GM23338 (cell line): Measurements from ENCODE around the gene USP35. TPM values are rescaled to one million over a fixed set of nuclear protein-coding genes. Genes with fewer than 3 reads are reported as not detected.

ENCODE experiments used
- ATAC-seq: fragments of 200-7000 bp; cut with Tn5 transposase; 3 replicates; pipeline ENCODE4 v1.9.1; 2020
- DNase-seq: peaks from one replicate; pipeline ENCODE4 v3.0.0-alpha.2; 2015; ENCODE audit warnings: low spot score
- H2AFZ ChIP-seq: fragments of 200-600 bp; sonication (generic); 2 replicates; pipeline ENCODE4 v1.8.0; 2016; ENCODE audit warnings: antibody characterized with exemption, mild to moderate bottlenecking, moderate library complexity
- H3F3A ChIP-seq: fragments of 200-600 bp; sonication (generic); replicated peaks from 2 replicates; pipeline ENCODE4 v1.8.0; 2017; ENCODE audit warnings: antibody characterized with exemption, mixed run types, low read depth
- H3K27ac ChIP-seq: fragments of 200-600 bp; sonication (generic); 2 replicates; pipeline ENCODE4 v1.6.1; 2016; ENCODE audit warnings: low read depth
- H3K27me3 ChIP-seq: fragments of 200-600 bp; sonication (generic); 2 replicates; pipeline ENCODE4 v1.8.0; 2016; ENCODE audit warnings: mild to moderate bottlenecking, mixed run types, moderate library complexity; ENCODE audit not compliant: insufficient read depth
- H3K36me3 ChIP-seq: fragments of 200-600 bp; sonication (generic); 2 replicates; pipeline ENCODE4 v1.8.0; 2016; ENCODE audit warnings: mild to moderate bottlenecking; ENCODE audit not compliant: insufficient read depth
- H3K4me1 ChIP-seq: fragments of 200-600 bp; sonication (generic); 2 replicates; pipeline ENCODE4 v1.8.0; 2016; ENCODE audit warnings: mild to moderate bottlenecking, moderate library complexity; ENCODE audit not compliant: insufficient read depth
- H3K4me2 ChIP-seq: fragments of 200-600 bp; sonication (generic); 2 replicates; pipeline ENCODE4 v1.7.1; 2017; ENCODE audit warnings: mixed run types
- H3K4me3 ChIP-seq: fragments of 200-600 bp; sonication (generic); 2 replicates; pipeline ENCODE4 v1.6.1; 2016; ENCODE audit warnings: mixed run types
- H3K79me2 ChIP-seq: fragments of 200-600 bp; sonication (generic); replicated peaks from 2 replicates; pipeline ENCODE4 v1.8.0; 2017; ENCODE audit warnings: mild to moderate bottlenecking; ENCODE audit not compliant: insufficient read depth
- H3K9me2 ChIP-seq: fragments of 200-600 bp; sonication (generic); 2 replicates; pipeline ENCODE4 v1.8.0; 2017; ENCODE audit not compliant: insufficient read depth
- H4K20me1 ChIP-seq: fragments of 200-600 bp; sonication (generic); replicated peaks from 2 replicates; pipeline ENCODE4 v1.8.0; 2017; ENCODE audit warnings: mild to moderate bottlenecking; ENCODE audit not compliant: insufficient read depth
- H3K27ac Mint-ChIP-seq: 2 replicates; pipeline ENCODE4 v1.8.0; 2020; ENCODE audit warnings: inconsistent platforms, mild to moderate bottlenecking, moderate library complexity, mixed read lengths
- H3K27me3 Mint-ChIP-seq: 3 replicates; pipeline ENCODE4 v1.8.0; 2022; ENCODE audit warnings: low read depth, mild to moderate bottlenecking, moderate library complexity, mixed read lengths, inconsistent platforms; ENCODE audit not compliant: insufficient read depth, poor library complexity
- H3K36me3 Mint-ChIP-seq: 3 replicates; pipeline ENCODE4 v1.8.0; 2021; ENCODE audit warnings: low read depth, mild to moderate bottlenecking, inconsistent platforms, moderate library complexity, mixed read lengths
- H3K4me1 Mint-ChIP-seq: 3 replicates; pipeline ENCODE4 v1.8.0; 2020; ENCODE audit warnings: mild to moderate bottlenecking, inconsistent platforms, mixed read lengths
- H3K4me3 Mint-ChIP-seq: 3 replicates; pipeline ENCODE4 v1.8.0; 2021; ENCODE audit warnings: moderate library complexity, mild to moderate bottlenecking, inconsistent platforms, mixed read lengths
- H3K9me3 Mint-ChIP-seq: 3 replicates; pipeline ENCODE4 v1.8.0; 2020; ENCODE audit warnings: moderate library complexity, mild to moderate bottlenecking, inconsistent platforms, mixed read lengths
- CREB1 ChIP-seq: fragments of 250-450 bp; sonication (Bioruptor Pico); IDR thresholded peaks from 2 replicates; pipeline ENCODE4 v1.5.0; 2020; ENCODE audit warnings: low read depth, mild to moderate bottlenecking, moderate library complexity
- ETS1 ChIP-seq: IDR thresholded peaks from 2 replicates; pipeline ENCODE4 v1.6.1; 2016; ENCODE audit warnings: antibody characterized with exemption
- EZH2 ChIP-seq: fragments of 200-600 bp; sonication (generic); IDR thresholded peaks from one replicate; pipeline ENCODE4 v1.8.0; 2017; ENCODE audit warnings: antibody characterized with exemption, mild to moderate bottlenecking, low read depth; ENCODE audit not compliant: unreplicated experiment
- EZH2phosphoT487 ChIP-seq: fragments of 200-600 bp; sonication (generic); IDR thresholded peaks from one replicate; pipeline ENCODE4 v1.8.1; 2018; ENCODE audit warnings: antibody characterized with exemption; ENCODE audit not compliant: unreplicated experiment
- JUNB ChIP-seq: IDR thresholded peaks from one replicate; pipeline ENCODE4 v1.6.1; 2016; ENCODE audit warnings: antibody characterized with exemption; ENCODE audit not compliant: unreplicated experiment
- NANOG ChIP-seq: IDR thresholded peaks from 2 replicates; pipeline ENCODE4 v1.6.1; 2016; ENCODE audit warnings: antibody characterized with exemption, borderline replicate concordance
- POLR2AphosphoS5 ChIP-seq: IDR thresholded peaks from 2 replicates; pipeline ENCODE4 v1.6.1; 2016; ENCODE audit warnings: antibody characterized with exemption, low read depth
- STAT1 ChIP-seq: IDR thresholded peaks from one replicate; pipeline ENCODE4 v1.6.1; 2016; ENCODE audit warnings: antibody characterized with exemption; ENCODE audit not compliant: unreplicated experiment
- ZNF114 ChIP-seq: fragments of 250-450 bp; sonication (Bioruptor Pico); IDR thresholded peaks from 2 replicates; pipeline ENCODE4 v1.5.0; 2020; ENCODE audit warnings: mild to moderate bottlenecking, moderate library complexity
- polyA plus RNA-seq: library from polyadenylated mRNA; unstranded; fragments of >200 nt; fragmentation: Nextera tagmentation; extraction: Ambion mirVana; gene quantifications from 2 replicates; pipeline ENCODE4 v1.2.1, GENCODE V29; 2016
- total RNA-seq: library from RNA; depleted of rRNA; stranded (reverse); fragments of >200 nt; shearing (Covaris generic); gene quantifications from 2 replicates; pipeline ENCODE4 v1.2.3, GENCODE V29; 2014

USP35 gene
- total and polyA plus RNA-seq, 2 experiments from 2014 or later = 2.5 to 10.7 TPM

GRCh38 chr11:78216021-78216420 lies 27.3 kb downstream of the USP35 start:
- Histone ChIP-seq H3K4me3 (no peak overlapping the region), H3F3A (no peaks in the 10 kb centered on the region), H3K4me1 (no peaks in the 10 kb centered on the region), H3K27me3 (no peaks in the 10 kb centered on the region), H3K9me2 (0 out of 2 replicates have a peak, but pooled peaks cover 2% of the 10 kb centered on the region), H3K27ac (no peak overlapping the region), H3K4me2 (no peak overlapping the region), H2AFZ (no peak overlapping the region), H3K79me2 (no peaks in the 10 kb centered on the region), H4K20me1 (peaks cover 7% of the 10 kb centered on the region; the same call in 1 of the 2 replicates), H3K36me3 (no peaks in the 10 kb centered on the region)
- H3K27me3 Mint-ChIP-seq = peaks cover 4% of the 10 kb centered on the region
- no peak overlapping the region for H3K27ac Mint-ChIP-seq
- DNase-seq (no peak), ATAC-seq (no peak)
- H3K4me3 Mint-ChIP-seq = no peak overlapping the region
- H3K4me1 Mint-ChIP-seq = no peaks in the 10 kb centered on the region; the same call in 2 of the 3 replicates
- TF ChIP-seq NANOG (no peak), CREB1 (no peak), ZNF114 (CRISPR knock-in tag) (no peak), STAT1 (no peak), EZH2phosphoT487 (no peak)
- no peaks in the 10 kb centered on the region; the same call in 2 of the 3 replicates for H3K9me3 Mint-ChIP-seq
- H3K36me3 Mint-ChIP-seq = peaks cover 5% of the 10 kb centered on the region; the same call in 1 of the 3 replicates

- Histone ChIP-seq H3K79me2 (no peaks in the 10 kb centered on the region), H3K27ac (no peak overlapping the region), H3K4me2 (no peak overlapping the region), H3K9me2 (0 out of 2 replicates have a peak, but pooled peaks cover 2% of the 10 kb centered on the region), H3K4me3 (no peak overlapping the region), H4K20me1 (peaks cover 7% of the 10 kb centered on the region; the same call in 1 of the 2 replicates), H3K36me3 (no peaks in the 10 kb centered on the region), H3F3A (no peaks in the 10 kb centered on the region), H2AFZ (no peak overlapping the region), H3K4me1 (no peaks in the 10 kb centered on the region), H3K27me3 (no peaks in the 10 kb centered on the region)
- DNase-seq (no peak), ATAC-seq (no peak)
- Mint-ChIP-seq H3K27ac (no peak overlapping the region), H3K9me3 (no peaks in the 10 kb centered on the region; the same call in 2 of the 3 replicates), H3K27me3 (peaks cover 4% of the 10 kb centered on the region), H3K36me3 (peaks cover 11% of the 10 kb centered on the region; the same call in 1 of the 3 replicates), H3K4me1 (no peaks in the 10 kb centered on the region; the same call in 2 of the 3 replicates), H3K4me3 (no peak overlapping the region)
- TF ChIP-seq STAT1 (no peak), EZH2phosphoT487 (no peak), POLR2AphosphoS5 (no peak), JUNB (no peak), CREB1 (no peak), ETS1 (no peak), EZH2 (no peak), NANOG (no peak)
Observed at GRCh38 chr11:78216571-78217287, 28.0 kb downstream of the USP35 start.
